ENCODE data around the gene PCYT2. TPM values are rescaled to one million over a fixed set of nuclear protein-coding genes. Genes with fewer than 3 reads are reported as not detected.

PCYT2 gene
- total RNA-seq, 1 experiment from 2014 or later: 151 TPM

DNA sequence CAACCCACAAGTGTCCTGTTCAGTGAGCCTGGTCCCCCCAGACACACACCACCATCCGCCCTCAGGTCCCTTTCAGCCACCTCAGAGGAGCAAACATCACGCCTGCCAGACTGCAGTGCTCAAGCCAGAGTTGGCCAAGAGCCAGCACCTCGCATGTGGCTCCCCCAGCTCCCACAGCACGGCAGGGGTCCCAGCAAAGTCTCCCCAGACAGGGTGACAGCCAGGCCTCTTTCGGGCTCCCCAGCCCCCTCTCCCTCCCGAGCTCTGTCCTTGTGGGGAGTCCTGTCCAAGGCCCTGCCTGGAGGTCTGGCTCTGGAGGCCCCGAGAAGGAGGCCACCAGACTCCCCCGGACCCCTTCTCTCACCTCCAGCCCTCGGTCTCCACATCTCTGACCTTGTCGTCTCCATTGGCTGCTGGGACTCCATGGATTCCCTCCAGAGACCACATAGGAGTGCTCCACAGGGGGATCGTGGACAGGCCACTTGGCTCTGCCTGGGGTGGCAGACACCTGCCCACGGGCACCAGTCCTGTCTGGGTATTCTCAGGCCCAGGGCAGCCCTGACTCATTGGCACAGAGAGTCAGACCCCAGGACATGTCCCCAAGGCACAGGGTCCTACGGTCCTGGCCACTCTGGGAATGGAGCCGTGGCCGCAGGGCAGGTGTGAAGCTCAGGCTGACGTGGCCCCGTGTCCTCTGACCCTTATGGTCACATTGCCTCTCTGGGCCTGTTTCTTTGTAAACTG lies 37.6 kb upstream of the PCYT2 start:
- no TSS peak for BruUV-seq (replicated peaks)
- peaks cover 10% of the 10 kb centered on the region for H3K36me3 Mint-ChIP-seq (ENCODE audit: insufficient read depth, unreplicated experiment)
- Histone ChIP-seq H3K27me3 (replicated peaks; ENCODE audit: control insufficient read depth, insufficient read depth, low read length) (no peaks in the 10 kb centered on the region), H3K9me3 (no peaks in the 10 kb centered on the region), H3K36me3 (ENCODE audit: control insufficient read depth, insufficient read depth, low read length) (no peaks in the 10 kb centered on the region), H3K4me3 (ENCODE audit: low read depth, low read length) (no peak overlapping the region), H3K4me1 (peaks cover 9% of the 10 kb centered on the region)
- no peaks in the 10 kb centered on the region for H3K4me1 Mint-ChIP-seq (ENCODE audit: low read depth, unreplicated experiment)
- no peak for DNase-seq
- intact Hi-C loops (cut with micrococcal nuclease; ENCODE audit: unreplicated experiment): no loop called here
- H3K27ac Mint-ChIP-seq (ENCODE audit: unreplicated experiment): no peak overlapping the region
- CTCF ChIA-PET: no interaction called here
- H3K4me3 Mint-ChIP-seq (ENCODE audit: unreplicated experiment): no peak overlapping the region
- POLR2A ChIA-PET: no interaction called here
- TF ChIP-seq, protein P1, sequence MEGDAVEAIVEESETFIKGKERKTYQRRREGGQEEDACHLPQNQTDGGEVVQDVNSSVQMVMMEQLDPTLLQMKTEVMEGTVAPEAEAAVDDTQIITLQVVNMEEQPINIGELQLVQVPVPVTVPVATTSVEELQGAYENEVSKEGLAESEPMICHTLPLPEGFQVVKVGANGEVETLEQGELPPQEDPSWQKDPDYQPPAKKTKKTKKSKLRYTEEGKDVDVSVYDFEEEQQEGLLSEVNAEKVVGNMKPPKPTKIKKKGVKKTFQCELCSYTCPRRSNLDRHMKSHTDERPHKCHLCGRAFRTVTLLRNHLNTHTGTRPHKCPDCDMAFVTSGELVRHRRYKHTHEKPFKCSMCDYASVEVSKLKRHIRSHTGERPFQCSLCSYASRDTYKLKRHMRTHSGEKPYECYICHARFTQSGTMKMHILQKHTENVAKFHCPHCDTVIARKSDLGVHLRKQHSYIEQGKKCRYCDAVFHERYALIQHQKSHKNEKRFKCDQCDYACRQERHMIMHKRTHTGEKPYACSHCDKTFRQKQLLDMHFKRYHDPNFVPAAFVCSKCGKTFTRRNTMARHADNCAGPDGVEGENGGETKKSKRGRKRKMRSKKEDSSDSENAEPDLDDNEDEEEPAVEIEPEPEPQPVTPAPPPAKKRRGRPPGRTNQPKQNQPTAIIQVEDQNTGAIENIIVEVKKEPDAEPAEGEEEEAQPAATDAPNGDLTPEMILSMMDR (IDR thresholded peaks at IDR 0.05; ENCODE audit: insufficient read depth in 1 of 2, low read depth in 1 of 2, low read length in 1 of 2, severe bottlenecking in 1 of 2, unreplicated experiment in 1 of 2): no peak
- no peaks in the 10 kb centered on the region for H3K9me3 Mint-ChIP-seq (ENCODE audit: unreplicated experiment)
- H3K27me3 Mint-ChIP-seq (ENCODE audit: insufficient read depth, unreplicated experiment): no peaks in the 10 kb centered on the region

DNA sequence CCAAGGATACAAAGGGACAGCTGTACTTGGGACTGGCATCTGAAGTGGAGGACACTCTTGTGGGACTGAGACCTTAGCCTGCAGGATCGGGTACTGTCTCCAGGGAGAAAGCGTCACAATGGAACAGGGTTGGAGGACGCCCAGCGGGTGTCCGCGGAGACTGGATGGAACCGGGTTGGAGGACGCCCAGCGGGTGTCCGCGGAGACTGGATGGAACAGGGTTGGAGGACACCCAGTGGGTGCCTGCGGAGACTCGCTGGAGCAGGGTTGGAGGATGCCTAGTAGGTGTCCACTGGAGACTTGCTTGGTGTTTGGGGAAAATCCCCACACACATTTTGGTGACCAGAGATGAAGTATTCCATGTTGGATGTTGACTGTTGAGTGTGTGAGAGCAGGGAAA lies 36.0 kb upstream of the PCYT2 start, which contains the start of gene MYADML2:
Gene MYADML2, minus strand, starts transcription at position 45 of the 400 bp plus-strand sequence. CDS start 5,492 bp downstream, outside the sequence.
- Histone ChIP-seq H3K4me1 (peaks cover 9% of the 10 kb centered on the region), H3K4me3 (ENCODE audit: low read depth, low read length) (no peak within 1 kb of the TSS), H3K36me3 (ENCODE audit: control insufficient read depth, insufficient read depth, low read length) (no peaks in the 10 kb centered on the region), H3K27me3 (replicated peaks; ENCODE audit: control insufficient read depth, insufficient read depth, low read length) (no peaks in the 10 kb centered on the region), H3K9me3 (no peaks in the 10 kb centered on the region)
- TF ChIP-seq, protein P1 (IDR thresholded peaks at IDR 0.05; ENCODE audit: insufficient read depth in 1 of 2, low read depth in 1 of 2, low read length in 1 of 2, severe bottlenecking in 1 of 2, unreplicated experiment in 1 of 2): no peak
- Mint-ChIP-seq H3K27me3 (ENCODE audit: insufficient read depth, unreplicated experiment) (no peaks in the 10 kb centered on the region), H3K4me3 (ENCODE audit: unreplicated experiment) (no peak within 1 kb of the TSS), H3K27ac (ENCODE audit: unreplicated experiment) (no peak within 1 kb of the TSS), H3K36me3 (ENCODE audit: insufficient read depth, unreplicated experiment) (no peaks in the 10 kb centered on the region), H3K4me1 (ENCODE audit: low read depth, unreplicated experiment) (no peaks in the 10 kb centered on the region), H3K9me3 (ENCODE audit: unreplicated experiment) (no peaks in the 10 kb centered on the region)
- intact Hi-C loops (cut with micrococcal nuclease; ENCODE audit: unreplicated experiment): no loop called here
- POLR2A ChIA-PET: no interaction called here
- no TSS peak for BruUV-seq (replicated peaks)
- CTCF ChIA-PET: no interaction called here
- DNase-seq: no peak

- Histone ChIP-seq H3K36me3 (ENCODE audit: control insufficient read depth, insufficient read depth, low read length) (no peaks in the 10 kb centered on the region), H3K9me3 (no peaks in the 10 kb centered on the region), H3K27me3 (replicated peaks; ENCODE audit: control insufficient read depth, insufficient read depth, low read length) (no peaks in the 10 kb centered on the region), H3K4me1 (peaks cover 9% of the 10 kb centered on the region), H3K4me3 (ENCODE audit: low read depth, low read length) (no peak overlapping the region)
- no peaks in the 10 kb centered on the region for H3K27me3 Mint-ChIP-seq (ENCODE audit: insufficient read depth, unreplicated experiment)
- H3K36me3 Mint-ChIP-seq (ENCODE audit: insufficient read depth, unreplicated experiment): no peaks in the 10 kb centered on the region
- no peaks in the 10 kb centered on the region for H3K4me1 Mint-ChIP-seq (ENCODE audit: low read depth, unreplicated experiment)
- intact Hi-C loops (cut with micrococcal nuclease; ENCODE audit: unreplicated experiment): no loop called here
- POLR2A ChIA-PET: interaction anchor here (0.6 kb wide), 2 partner anchors 9 to 1072 kb away, joined by 3 to 9 read pairs; no protein-coding TSS in a partner anchor
- DNase-seq: no peak
- no TSS peak for BruUV-seq (replicated peaks)
- CTCF ChIA-PET: interaction anchor here (0.7 to 1.4 kb wide), 4 partner anchors 17 to 93 kb away, joined by 3 read pairs; partner anchors contain the start of genes CENPX, DCXR and LRRC45
- H3K4me3 Mint-ChIP-seq (ENCODE audit: unreplicated experiment): no peak overlapping the region
- TF ChIP-seq, protein P1 (IDR thresholded peaks at IDR 0.05; ENCODE audit: insufficient read depth in 1 of 2, low read depth in 1 of 2, low read length in 1 of 2, severe bottlenecking in 1 of 2, unreplicated experiment in 1 of 2): no peak
- no peaks in the 10 kb centered on the region for H3K9me3 Mint-ChIP-seq (ENCODE audit: unreplicated experiment)
- no peak overlapping the region for H3K27ac Mint-ChIP-seq (ENCODE audit: unreplicated experiment)
Observed at GRCh38 chr17:81944858-81945257, 33.7 kb upstream of the PCYT2 start.

All from Caco-2 (cell line).